HUES6 (cell line): Measurements from ENCODE around the gene OR5K3.

Experiments used
- H3K27ac ChIP-seq: 2 replicates; pipeline ENCODE4 v1.7.0; 2013; ENCODE audit warnings: low read depth, mild to moderate bottlenecking, low read length, inconsistent platforms
- H3K27me3 ChIP-seq: 2 replicates; pipeline ENCODE4 v1.6.1; 2013; ENCODE audit warnings: low read length; ENCODE audit not compliant: control insufficient read depth, insufficient read depth
- H3K36me3 ChIP-seq: 2 replicates; pipeline ENCODE4 v1.6.1; 2013; ENCODE audit warnings: low read length; ENCODE audit not compliant: control insufficient read depth, insufficient read depth
- H3K4me1 ChIP-seq: 2 replicates; pipeline ENCODE4 v1.6.1; 2013; ENCODE audit warnings: low read length; ENCODE audit not compliant: control insufficient read depth, insufficient read depth
- H3K4me3 ChIP-seq: 2 replicates; pipeline ENCODE4 v1.5.1; 2013; ENCODE audit warnings: low read depth, low read length
- H3K9ac ChIP-seq: one replicate; pipeline ENCODE4 v1.6.1; 2013; ENCODE audit warnings: mild to moderate bottlenecking, low read length
- H3K9me3 ChIP-seq: 2 replicates; pipeline ENCODE4 v1.6.1; 2013; ENCODE audit warnings: low read depth, low read length; ENCODE audit not compliant: control insufficient read depth, insufficient read depth

OR5K3 gene, protein sequence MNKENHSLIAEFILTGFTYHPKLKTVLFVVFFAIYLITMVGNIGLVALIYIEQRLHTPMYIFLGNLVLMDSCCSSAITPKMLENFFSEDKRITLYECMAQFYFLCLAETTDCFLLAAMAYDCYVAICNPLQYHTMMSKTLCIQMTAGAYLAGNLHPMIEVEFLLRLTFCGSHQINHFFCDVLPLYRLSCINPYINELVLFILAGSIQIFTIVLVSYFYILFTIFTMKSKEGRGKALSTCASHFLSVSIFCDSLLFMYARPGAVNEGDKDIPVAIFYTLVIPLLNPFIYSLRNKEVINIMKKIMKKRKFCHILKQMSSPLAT

GRCh38 chr3:98390366-98390765 lies at the start of gene OR5K3:
Gene OR5K3 (plus strand): TSS chr3:98390666. CDS start chr3:98390666, 0 bp downstream.
- Histone ChIP-seq H3K27me3 (no peaks in the 10 kb centered on the region), H3K27ac (no peak within 1 kb of the TSS), H3K4me3 (no peak within 1 kb of the TSS), H3K9ac (no peak within 1 kb of the TSS), H3K4me1 (peaks cover 3% of the 10 kb centered on the region; the same call in 1 of the 2 replicates), H3K9me3 (no peaks in the 10 kb centered on the region), H3K36me3 (no peaks in the 10 kb centered on the region)

GRCh38 chr3:98341758-98342157 lies 48.7 kb upstream of the OR5K3 start:
- H3K4me3 ChIP-seq, result no peak overlapping the region

GRCh38 chr3:98343647-98344507 lies 46.6 kb upstream of the OR5K3 start:
- no peaks in the 10 kb centered on the region for H3K27me3 ChIP-seq

More at GRCh38 chr3:98341758-98342157, 48.7 kb upstream of the OR5K3 start:
- Histone ChIP-seq H3K27me3 (no peaks in the 10 kb centered on the region), H3K36me3 (no peaks in the 10 kb centered on the region), H3K4me1 (no peaks in the 10 kb centered on the region; the same call in 1 of the 2 replicates), H3K9me3 (no peaks in the 10 kb centered on the region; the same call in 1 of the 2 replicates), H3K9ac (no peak overlapping the region), H3K27ac (no peak overlapping the region)

DNA sequence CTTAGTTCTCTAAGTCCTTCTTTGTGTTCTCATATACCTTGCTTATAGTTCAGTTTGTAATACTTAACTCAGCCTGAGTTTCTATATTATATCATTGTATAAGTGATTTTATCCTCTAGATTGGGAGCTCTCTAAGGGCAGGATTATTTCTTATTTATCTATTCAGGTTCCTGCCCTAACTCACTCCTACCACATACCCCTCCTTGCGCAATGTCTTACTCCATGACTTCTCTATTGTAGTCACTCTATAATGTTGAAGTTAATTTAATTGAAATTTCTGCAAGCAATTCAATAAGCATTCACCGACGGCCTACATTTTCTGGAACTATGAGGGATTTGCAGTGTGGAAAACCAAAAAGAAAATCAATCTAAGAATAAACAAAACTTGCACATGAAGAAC lies 40.4 kb upstream of the OR5K3 start:
- H3K9ac ChIP-seq, result no peak overlapping the region
- no peak overlapping the region for H3K27ac ChIP-seq
- no peak overlapping the region for H3K4me3 ChIP-seq
- H3K9me3 ChIP-seq, result no peaks in the 10 kb centered on the region
- H3K27me3 ChIP-seq, result no peaks in the 10 kb centered on the region
- H3K4me1 ChIP-seq, result no peaks in the 10 kb centered on the region
- H3K36me3 ChIP-seq, result no peaks in the 10 kb centered on the region

More at GRCh38 chr3:98343647-98344507, 46.6 kb upstream of the OR5K3 start:
- H3K4me1 ChIP-seq, result no peaks in the 10 kb centered on the region; the same call in 1 of the 2 replicates
- H3K9ac ChIP-seq, result no peak overlapping the region
- H3K36me3 ChIP-seq, result no peaks in the 10 kb centered on the region
- no peak overlapping the region for H3K27ac ChIP-seq
- no peak overlapping the region for H3K4me3 ChIP-seq
- H3K9me3 ChIP-seq, result no peaks in the 10 kb centered on the region; the same call in 1 of the 2 replicates

GRCh38 chr3:98353554-98353953 lies 36.9 kb upstream of the OR5K3 start, which contains the start of gene OR5K4:
Gene OR5K4 (plus strand): TSS chr3:98353854. CDS start chr3:98353854, 0 bp downstream.
- no peaks in the 10 kb centered on the region for H3K4me1 ChIP-seq
- H3K9me3 ChIP-seq, result no peaks in the 10 kb centered on the region
- H3K4me3 ChIP-seq, result no peak within 1 kb of the TSS
- no peaks in the 10 kb centered on the region for H3K27me3 ChIP-seq
- no peak within 1 kb of the TSS for H3K9ac ChIP-seq
- H3K27ac ChIP-seq, result no peak within 1 kb of the TSS
- H3K36me3 ChIP-seq, result no peaks in the 10 kb centered on the region

DNA sequence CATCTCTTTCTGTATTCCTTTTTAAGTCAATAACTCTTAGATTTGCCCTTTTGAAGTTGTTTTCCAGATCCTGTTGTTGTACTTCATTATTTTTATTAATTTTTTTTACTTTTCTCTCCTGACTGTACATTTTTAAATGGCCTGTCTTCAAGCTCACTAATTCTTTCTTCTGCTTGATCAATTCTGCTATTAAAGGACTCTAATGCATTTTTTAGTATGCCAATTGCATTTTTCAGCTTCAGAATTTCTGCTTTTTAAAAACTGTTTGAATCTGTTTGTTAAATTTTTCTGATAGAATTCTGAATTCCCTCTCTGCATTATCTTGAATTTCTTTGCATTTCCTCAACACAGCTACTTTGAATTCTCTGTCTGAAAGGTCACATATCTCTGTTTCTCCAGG lies 31.2 kb upstream of the OR5K3 start:
- Histone ChIP-seq H3K27me3 (no peaks in the 10 kb centered on the region), H3K4me3 (no peak overlapping the region), H3K4me1 (no peaks in the 10 kb centered on the region), H3K9me3 (no peaks in the 10 kb centered on the region), H3K27ac (no peak overlapping the region), H3K9ac (no peak overlapping the region), H3K36me3 (no peaks in the 10 kb centered on the region)

- no peak overlapping the region for H3K27ac ChIP-seq
- no peaks in the 10 kb centered on the region for H3K9me3 ChIP-seq
- no peaks in the 10 kb centered on the region for H3K27me3 ChIP-seq
- no peaks in the 10 kb centered on the region for H3K4me1 ChIP-seq
- H3K9ac ChIP-seq, result no peak overlapping the region
- H3K36me3 ChIP-seq, result no peaks in the 10 kb centered on the region
- no peak overlapping the region for H3K4me3 ChIP-seq
Measured at GRCh38 chr3:98359993-98360675, 30.3 kb upstream of the OR5K3 start.

DNA sequence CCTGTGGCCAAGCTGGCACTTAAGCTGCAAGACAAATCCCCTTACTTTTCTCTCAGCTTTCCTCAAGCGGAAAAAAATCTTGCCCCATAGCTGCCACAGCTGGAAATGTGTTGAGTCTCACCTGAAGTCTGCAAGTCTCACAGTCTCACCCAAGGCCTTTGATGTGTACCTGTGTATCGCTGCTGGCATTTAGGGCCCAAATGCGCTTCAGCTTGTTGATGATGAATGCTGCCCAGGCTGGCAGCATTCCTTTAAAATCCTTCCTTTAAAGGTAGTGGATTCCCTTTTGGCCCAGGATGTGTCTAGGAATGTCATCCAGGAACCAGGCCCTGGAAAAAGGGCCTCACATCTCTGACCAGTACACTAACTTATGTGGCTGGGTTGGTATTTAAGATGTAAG lies 29.8 kb upstream of the OR5K3 start:
- H3K9me3 ChIP-seq, result no peaks in the 10 kb centered on the region
- H3K9ac ChIP-seq, result no peak overlapping the region
- H3K27me3 ChIP-seq, result no peaks in the 10 kb centered on the region
- no peak overlapping the region for H3K27ac ChIP-seq
- no peaks in the 10 kb centered on the region for H3K36me3 ChIP-seq
- H3K4me1 ChIP-seq, result no peaks in the 10 kb centered on the region
- no peak overlapping the region for H3K4me3 ChIP-seq

- H3K9me3 ChIP-seq, result no peaks in the 10 kb centered on the region
- no peak overlapping the region for H3K27ac ChIP-seq
- H3K4me3 ChIP-seq, result no peak overlapping the region
- H3K4me1 ChIP-seq, result no peaks in the 10 kb centered on the region
- no peaks in the 10 kb centered on the region for H3K36me3 ChIP-seq
- H3K9ac ChIP-seq, result no peak overlapping the region
- H3K27me3 ChIP-seq, result no peaks in the 10 kb centered on the region
Measured at GRCh38 chr3:98361289-98361688, 29.2 kb upstream of the OR5K3 start.

GRCh38 chr3:98367464-98368246 lies 22.8 kb upstream of the OR5K3 start:
- no peaks in the 10 kb centered on the region for H3K27me3 ChIP-seq
- no peak overlapping the region for H3K4me3 ChIP-seq
- no peaks in the 10 kb centered on the region for H3K36me3 ChIP-seq
- H3K27ac ChIP-seq, result no peak overlapping the region
- H3K9ac ChIP-seq, result no peak overlapping the region
- no peaks in the 10 kb centered on the region for H3K9me3 ChIP-seq
- H3K4me1 ChIP-seq, result no peaks in the 10 kb centered on the region
